H1 (cell line): ENCODE data around the gene ERN2. TPM values are rescaled to one million over a fixed set of nuclear protein-coding genes. Genes with fewer than 3 reads are reported as not detected.

Source experiments
- BCL11A ChIP-seq, 2 experiments: IDR thresholded peaks; one replicate each; pipeline ENCODE4 v1.6.1; 2011; ENCODE audit warnings: low read depth in 2 of 2, low read length in 2 of 2, mild to moderate bottlenecking in 2 of 2
- CHD1 ChIP-seq: IDR thresholded peaks from 2 replicates; pipeline ENCODE4 v1.6.1; 2012; ENCODE audit warnings: low read depth, low read length, improper control_type of control experiment
- CHD7 ChIP-seq: fragments of 300-600 bp; sonication (generic); IDR thresholded peaks from 2 replicates; pipeline ENCODE4 v1.7.1; 2012; ENCODE audit warnings: low read length, moderate library complexity, mild to moderate bottlenecking, inconsistent platforms; ENCODE audit not compliant: insufficient replicate concordance
- HDAC2 ChIP-seq, 2 experiments: fragments of 300-600 bp in 1 of 2; sonication (generic) in 1 of 2; IDR thresholded peaks; 2 replicates each; pipeline ENCODE4 v1.6.1; 2011 to 2012; ENCODE audit warnings: low read depth in 2 of 2, low read length in 2 of 2, mild to moderate bottlenecking in 2 of 2, moderate library complexity in 2 of 2, borderline replicate concordance in 1 of 2, inconsistent platforms in 1 of 2
- RBBP5 ChIP-seq: IDR thresholded peaks from 2 replicates; pipeline ENCODE4 v1.7.1; 2012; ENCODE audit warnings: low read depth, mild to moderate bottlenecking, inconsistent platforms, low read length, moderate library complexity, borderline replicate concordance
- polyA plus RNA-seq, 7 experiments: library from polyadenylated mRNA; depleted of rRNA in 3 of 7; stranded (reverse) in 5 of 7; unstranded in 2 of 7; fragments of >200 nt in 5 of 7; fragments of 200-250 nt in 2 of 7; gene quantifications; 1 replicate in 5 of 7; 2 replicates in 1 of 7; 4 replicates in 1 of 7; pipeline versions ENCODE4 v1.2.1 to v1.2.3, GENCODE V29; 2011 to 2013; ENCODE audit warnings: missing spikeins in 2 of 7, mixed read lengths in 2 of 7
- total RNA-seq: library from RNA; stranded (reverse); fragmentation: NEBNext Ultra II Directional; extraction: Animal tissue kit (Norgen Biotek cat#: 25700); gene quantifications from 2 replicates; pipeline ENCODE4 v1.2.1, GENCODE V29; 2021

The ERN2 gene
- total and polyA plus RNA-seq, 2 of the 8 experiments (the other 6 are each of a cell fraction or from before 2014, with no cell fraction given): 2.4 to 4.4 TPM

- no peak for TF ChIP-seq CHD7
- no peak for TF ChIP-seq BCL11A (IDR thresholded peaks at IDR 0.05; ENCODE audit: low read depth in 2 of 2, low read length in 2 of 2)
- TF ChIP-seq HDAC2 (IDR thresholded peaks at IDR 0.05; ENCODE audit: borderline replicate concordance in 1 of 2, low read depth in 2 of 2, low read length in 2 of 2): no peak
- 0 out of 2 replicates have a peak, but pooled peaks have one; percentile 40 for TF ChIP-seq RBBP5
- TF ChIP-seq CHD1: no peak
Observed at GRCh38 chr16:23728112-23728477, 15.1 kb upstream of the ERN2 start (continued).
